DMS79 (cell line): ENCODE measurements around the gene NME8.

Source experiments
- DNase-seq: peaks from one replicate; lab custom pipeline; 2025; lab: John Stamatoyannopoulos, UW

NME8 gene

DNA sequence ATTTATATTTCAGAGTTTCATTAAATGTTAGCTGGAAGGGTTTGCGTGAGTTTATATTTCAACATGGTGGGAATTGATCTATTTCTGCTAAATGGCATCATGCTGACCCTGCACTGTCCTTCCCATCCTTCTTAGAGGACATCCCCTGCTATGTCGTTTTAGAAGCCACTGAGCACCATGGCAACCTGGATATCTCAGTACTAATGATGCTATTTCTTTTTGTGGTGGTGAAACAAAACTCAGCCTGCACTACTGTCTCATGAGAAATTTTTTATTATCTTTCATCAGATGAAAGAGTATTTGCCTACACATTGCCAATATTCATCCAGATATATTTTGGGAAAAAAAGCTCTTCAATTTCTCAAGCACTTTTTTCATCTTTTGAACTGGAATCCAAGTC lies 84.1 kb downstream of the NME8 start:
- DNase-seq, result no peak

GRCh38 chr7:37933018-37933566 lies 84.7 kb downstream of the NME8 start:
- no peak for DNase-seq

- no peak for DNase-seq
These were observed 94.7 kb downstream of the NME8 start for GRCh38 chr7:37942934-37943610.

DNA sequence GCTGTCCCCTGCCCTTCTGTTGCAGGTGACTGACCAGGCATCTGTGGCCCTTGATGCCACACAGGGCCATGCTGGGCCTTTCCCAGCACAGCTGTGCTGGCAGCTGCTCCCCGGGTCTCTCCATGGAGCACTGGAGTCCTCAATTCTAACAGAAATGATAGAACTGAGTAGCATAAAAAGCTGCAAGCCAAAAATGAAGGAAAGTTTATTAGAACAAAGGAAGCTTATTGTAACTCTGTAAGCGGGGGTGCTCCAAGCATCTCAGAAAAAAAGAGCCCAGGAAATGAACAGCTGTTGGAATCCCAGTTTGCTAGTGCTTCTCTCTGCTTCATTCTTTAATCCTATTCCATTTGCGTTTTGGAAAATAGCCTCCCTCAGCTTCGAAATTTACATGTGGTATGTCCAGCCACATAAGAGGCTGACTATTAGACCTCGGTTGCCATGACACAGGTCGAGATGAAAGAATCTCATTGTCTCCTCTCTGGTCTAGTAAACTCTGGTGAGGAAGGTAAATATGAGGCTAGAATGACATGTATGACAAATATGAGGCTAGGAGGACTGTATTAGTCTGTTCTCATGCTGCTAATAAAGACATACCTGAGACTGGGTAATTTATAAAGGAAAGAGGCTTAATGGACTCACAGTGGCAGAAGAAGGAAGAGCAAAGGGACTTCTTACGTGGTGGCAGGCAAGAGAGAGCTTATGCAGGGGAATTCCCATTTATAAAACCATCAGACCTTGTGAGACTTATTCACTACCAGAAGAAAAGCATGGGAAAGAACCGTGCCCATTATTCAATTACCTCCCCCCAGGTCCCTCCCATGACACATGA lies 95.7 kb downstream of the NME8 start:
- no peak for DNase-seq

DNA sequence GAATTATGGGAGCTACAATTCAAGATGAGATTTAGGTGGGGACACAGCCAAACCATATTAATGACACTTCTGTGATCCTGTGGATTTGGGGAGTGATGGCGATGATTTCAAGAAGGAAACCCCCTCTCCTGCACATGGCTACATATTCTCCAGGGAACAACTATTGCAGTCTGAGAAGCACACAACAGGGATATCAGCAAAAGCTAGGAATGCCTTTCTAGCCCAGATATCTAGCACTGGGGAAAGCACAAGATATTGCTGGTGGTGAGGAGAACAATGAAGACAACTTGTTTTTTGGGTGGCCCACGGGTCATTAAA lies 96.3 kb downstream of the NME8 start:
- no peak for DNase-seq

- DNase-seq, result no peak
These were observed 96.9 kb downstream of the NME8 start for GRCh38 chr7:37945336-37945735.

DNA sequence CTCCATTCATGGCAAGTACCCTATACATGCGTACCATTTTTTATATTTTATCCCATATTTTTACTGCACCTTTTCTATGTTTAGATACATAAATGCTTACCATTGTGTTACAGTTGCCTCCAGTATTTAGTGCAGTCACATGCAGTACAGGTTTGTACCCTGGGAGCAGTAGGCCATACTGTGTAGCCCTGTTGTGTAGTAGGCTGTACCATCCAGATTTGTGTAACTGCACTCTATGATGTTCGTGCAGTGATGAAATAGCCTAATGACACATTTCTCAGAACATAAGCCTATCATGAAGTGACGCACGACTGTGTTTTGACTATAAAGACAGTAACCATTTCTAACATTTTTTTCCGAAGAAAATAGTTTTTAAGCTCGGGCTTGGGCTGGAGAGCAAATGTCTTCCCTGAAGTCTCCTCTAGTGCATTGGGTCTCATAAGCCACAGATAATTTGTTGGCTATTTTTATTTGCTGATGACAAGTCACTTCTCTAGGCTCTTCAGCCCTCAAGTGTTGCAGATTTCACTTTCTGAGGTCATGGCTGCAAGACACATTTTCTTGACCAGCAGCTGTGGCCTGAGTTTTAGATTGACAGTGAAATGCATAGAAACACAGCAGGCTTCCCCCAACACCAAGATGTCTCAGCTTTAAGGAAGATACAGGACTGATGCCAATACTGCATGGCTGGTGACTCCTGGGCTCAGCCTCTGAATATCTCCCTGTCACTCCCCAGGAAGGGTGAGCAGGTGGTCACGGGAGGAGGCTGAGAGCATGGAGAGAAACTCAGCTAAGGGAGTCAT lies 98.9 kb downstream of the NME8 start:
- no peak for DNase-seq

DNA sequence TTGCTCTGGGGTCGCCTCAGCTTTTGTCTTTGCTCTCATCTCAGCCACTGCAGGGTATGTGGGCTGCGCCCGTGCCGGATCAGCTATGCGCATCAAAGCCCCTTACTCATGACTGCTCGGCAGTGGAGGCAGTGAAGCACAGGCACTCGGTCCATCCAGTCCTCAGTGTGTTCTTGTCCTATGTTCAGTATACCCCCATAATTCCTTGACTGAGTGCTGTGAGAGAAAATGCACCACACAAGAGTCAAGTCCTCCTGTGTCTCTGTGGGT lies 99.5 kb downstream of the NME8 start:
- DNase-seq, result no peak
